Pericardium fibroblast (primary cell): ENCODE measurements around the gene VWA1. TPM values are rescaled to one million over a fixed set of nuclear protein-coding genes. Genes with fewer than 3 reads are reported as not detected.

Experiments used
- total RNA-seq: library from RNA; depleted of rRNA; stranded (reverse); fragments of >200 nt; gene quantifications from 2 replicates; pipeline ENCODE4 v1.2.3, GENCODE V29; 2015

The VWA1 gene, protein sequence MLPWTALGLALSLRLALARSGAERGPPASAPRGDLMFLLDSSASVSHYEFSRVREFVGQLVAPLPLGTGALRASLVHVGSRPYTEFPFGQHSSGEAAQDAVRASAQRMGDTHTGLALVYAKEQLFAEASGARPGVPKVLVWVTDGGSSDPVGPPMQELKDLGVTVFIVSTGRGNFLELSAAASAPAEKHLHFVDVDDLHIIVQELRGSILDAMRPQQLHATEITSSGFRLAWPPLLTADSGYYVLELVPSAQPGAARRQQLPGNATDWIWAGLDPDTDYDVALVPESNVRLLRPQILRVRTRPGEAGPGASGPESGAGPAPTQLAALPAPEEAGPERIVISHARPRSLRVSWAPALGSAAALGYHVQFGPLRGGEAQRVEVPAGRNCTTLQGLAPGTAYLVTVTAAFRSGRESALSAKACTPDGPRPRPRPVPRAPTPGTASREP
- total RNA-seq = 12.3 and 18.0 TPM in 2 replicates

DNA sequence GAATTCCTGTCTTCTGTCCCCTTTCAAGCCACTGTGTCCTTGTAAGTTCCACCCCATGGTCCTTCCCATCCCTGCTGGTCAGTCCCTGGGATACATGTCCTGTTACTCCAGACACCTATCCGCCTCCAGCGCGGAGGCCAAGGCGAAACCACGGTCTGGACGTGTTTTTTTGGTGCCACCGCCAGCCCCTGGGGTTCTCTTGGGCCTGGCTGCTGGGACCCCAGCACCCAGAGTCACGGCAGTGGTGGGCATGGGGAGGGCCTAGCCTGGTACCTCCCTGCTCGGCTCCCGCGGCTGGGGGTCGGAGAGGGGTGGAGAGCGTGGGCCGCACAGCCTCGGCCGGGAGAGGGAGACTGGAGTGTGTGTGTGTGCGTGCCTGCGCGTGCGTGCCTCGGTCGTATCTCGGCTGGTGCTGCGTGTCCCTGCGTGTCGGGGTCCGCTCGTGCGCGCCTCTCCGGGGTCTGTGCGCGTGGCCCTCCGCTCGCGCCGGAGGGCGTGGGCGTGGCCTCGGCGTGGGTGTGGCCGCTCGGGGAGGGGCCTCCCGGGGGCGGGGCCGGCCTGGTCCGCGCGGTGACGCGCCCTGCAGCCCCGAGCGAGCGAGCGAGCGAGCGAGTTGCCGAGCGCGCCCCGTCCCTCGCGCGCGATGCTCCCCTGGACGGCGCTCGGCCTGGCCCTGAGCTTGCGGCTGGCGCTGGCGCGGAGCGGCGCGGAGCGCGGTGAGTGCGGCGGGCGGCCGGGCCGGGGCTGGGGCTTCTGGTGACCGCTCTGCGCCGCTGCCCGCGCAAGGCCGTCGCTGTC, at the start of gene VWA1:
TSS of gene VWA1 (plus strand) at position 585 of the 798 bp plus-strand sequence. CDS start at position 644, 59 bp downstream.

DNA sequence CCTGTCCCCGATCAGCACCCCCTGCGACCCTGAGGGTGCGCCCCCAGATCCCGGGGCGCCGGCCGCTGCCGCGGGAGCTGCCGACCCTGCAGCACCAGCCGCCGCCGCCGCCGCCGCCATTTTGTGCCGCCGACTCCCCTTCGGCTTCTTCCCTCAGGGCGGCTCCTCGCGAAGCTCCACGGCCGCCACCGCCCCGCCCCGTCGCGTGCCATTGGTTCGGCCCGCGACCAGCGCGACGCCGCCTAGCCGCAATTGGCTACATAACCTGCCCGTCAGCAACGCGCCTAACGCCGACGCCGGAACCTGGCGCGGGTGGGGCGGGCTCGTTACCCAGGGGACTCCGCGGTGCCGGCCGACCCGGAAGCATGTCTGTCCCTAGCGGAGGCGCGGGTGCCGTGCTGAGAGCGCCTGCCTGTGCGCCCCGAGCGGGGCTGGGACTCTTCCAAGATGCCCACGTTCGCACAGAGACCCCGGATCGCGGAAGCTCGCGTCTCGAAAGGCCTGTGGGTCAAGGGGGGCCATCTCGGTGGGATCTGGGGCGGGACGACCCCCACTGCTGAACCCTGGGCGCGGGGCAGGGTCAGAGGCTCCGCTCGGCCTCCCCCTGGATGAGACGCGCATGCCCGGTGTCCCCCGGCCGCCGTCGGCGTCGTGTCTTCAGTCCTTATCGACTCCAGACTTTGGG, 36.2 kb upstream of the VWA1 start, which contains the start of gene CCNL2:
TSS of gene CCNL2 (minus strand) at position 149 of the 685 bp plus-strand sequence. CDS start at position 120, 29 bp downstream.

DNA sequence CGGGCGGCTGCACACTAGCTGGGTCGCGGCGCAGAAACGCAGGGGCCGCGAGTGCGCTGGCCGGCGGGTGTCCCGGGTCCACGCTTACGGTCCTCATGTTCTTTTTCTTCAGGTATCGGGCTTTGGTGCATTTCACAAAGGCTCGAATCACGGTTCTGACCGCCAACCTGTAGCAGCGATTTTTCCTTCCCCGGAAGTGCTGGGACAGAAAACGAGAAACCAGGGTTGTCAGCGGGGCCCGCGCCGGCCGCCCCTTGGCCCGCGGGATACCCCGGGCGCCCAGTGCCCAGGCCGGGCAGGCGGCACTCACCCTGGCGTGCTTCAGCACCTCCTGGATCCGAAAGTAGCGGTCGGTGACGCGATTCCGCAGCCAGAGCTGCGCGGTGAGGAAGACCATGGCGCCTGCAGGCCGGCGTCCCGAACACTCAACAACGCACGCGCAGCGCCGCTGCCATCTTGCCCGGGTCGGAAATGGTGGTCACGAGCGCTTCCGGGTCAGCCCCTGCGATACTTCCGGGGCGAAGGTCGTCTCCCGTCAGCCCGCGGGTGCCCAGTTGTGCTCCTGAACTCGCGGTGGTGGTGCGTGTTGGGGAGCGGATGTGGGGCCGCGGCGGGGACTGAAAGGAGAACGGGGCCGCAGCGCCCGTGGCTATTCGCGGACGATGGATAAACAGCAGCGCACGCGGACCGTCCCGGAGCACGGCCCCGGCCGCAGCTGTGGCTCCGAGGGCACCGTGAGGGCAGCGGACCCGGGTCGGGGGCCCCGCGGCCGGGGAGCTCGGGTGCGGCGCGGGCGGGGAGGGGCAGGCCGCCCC, 28.5 kb upstream of the VWA1 start, which contains the start of gene MRPL20:
TSS of gene MRPL20 (minus strand) at position 473 of the 815 bp plus-strand sequence. CDS start at position 397, 76 bp downstream.

DNA sequence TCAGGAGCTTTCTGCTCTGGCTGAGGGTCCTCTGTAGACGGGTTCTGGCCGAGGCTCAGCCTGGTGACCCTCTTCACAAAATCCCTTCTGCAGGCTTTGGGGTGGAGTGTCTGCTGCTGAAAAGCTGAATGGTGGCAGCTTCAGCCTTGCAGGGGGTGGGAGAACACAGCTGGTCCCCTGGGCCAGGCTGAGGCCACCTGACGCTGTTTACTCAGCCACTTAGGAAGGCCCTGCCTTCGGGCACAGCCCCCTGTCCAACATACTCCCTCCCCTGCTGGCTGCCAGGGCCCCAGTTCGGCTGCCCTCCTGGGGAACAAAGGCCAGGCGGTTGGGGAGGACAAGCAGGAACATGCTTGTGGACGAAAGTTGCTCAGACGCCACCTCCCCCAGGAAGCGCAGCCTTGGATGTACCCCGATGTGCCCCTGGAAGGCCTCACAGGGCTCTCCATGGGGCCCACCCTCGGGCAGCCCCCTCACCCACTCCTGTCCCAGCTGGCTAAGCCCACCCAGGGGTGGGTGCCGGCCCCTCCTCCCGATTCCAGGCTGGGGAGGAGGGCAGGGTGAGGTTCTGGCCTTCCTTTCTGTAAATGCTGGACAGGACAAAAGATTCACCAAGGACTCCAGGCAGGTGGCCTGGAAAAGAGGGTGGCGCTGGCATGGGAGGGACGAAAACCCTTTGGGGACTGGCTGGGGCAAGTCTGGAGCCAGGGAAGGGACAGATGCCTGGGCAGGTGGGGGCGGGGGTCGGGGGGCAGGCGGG, 14.2 kb upstream of the VWA1 start, which contains the start of gene ANKRD65:
TSS of gene ANKRD65 (minus strand) at position 130 of the 760 bp plus-strand sequence. CDS start 271 bp downstream, outside the sequence.

DNA sequence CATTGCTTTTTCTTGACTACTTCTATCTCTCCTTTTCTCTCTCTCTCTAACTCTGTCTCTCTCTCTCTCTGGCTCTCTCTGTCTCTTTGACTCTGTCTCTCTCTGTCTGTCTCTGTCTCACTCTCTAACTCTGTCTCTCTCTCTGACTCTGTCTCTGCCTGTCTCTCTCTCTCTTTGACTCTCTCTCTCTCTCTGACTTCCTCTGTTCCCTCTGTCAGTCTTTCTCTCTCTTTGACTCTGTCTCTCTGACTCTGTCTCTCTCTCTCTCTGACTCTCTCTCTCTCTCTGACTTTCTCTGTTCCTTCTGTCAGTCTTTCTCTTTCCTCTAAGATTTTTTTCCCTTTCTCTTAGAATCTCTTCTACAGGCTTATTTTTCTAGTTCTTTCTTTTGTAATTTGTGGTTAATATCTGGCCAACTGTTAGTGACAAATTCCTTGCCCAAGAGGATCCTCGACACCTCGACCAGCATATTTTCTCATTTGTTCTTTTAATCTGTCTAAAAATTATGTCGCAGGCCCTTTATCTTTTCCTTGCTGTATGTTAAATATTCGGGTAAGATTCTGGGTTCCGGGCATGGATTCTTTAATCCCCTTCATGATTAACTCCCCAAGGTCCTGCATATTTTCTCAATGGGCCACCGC, 13.7 kb downstream of the VWA1 start, which contains the start of gene ATAD3C:
TSS of gene ATAD3C (plus strand) at position 591 of the 641 bp plus-strand sequence. CDS start 995 bp downstream, outside the sequence.

DNA sequence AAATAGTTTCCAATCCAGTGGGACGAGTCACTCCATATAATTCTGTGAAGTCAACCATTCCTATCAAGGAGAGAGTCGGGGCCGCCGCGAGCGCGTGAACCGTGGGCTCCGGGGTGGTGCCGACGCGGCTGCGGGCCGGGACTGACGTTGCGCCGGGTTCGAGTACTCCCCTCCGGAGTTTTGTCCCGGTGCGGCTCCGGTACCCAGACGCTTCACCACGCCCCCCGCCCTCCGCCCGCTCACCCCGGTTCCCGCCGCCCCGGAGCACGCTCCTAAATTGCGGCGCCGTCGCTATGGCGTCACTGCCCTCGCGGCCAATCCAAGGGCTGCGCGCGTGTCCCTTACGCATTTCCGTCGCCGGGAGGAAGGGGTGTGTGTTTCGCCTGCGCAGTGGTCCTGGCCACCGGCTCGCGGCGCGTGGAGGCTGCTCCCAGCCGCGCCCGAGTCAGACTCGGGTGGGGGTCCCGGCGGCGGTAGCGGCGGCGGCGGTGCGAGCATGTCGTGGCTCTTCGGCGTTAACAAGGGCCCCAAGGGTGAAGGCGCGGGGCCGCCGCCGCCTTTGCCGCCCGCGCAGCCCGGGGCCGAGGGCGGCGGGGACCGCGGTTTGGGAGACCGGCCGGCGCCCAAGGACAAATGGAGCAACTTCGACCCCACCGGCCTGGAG, 36.0 kb downstream of the VWA1 start, which contains the start of gene ATAD3B:
TSS of gene ATAD3B (plus strand) at position 377 of the 664 bp plus-strand sequence. CDS start at position 497, 120 bp downstream.

Other genes starting within 250 kb of the VWA1 start
- gene TNFRSF18, start 229.1 kb upstream of the VWA1 start, total RNA-seq = not detected in 2 replicates
- gene TNFRSF4, start 221.5 kb upstream of the VWA1 start, total RNA-seq = not detected in 2 replicates
- gene SDF4, start 203.7 kb upstream of the VWA1 start, total RNA-seq = 162 and 228 TPM in 2 replicates
- 34.2 and 34.5 TPM in 2 replicates for gene B3GALT6, start 203.5 kb upstream of the VWA1 start, total RNA-seq
- gene C1QTNF12, start 189.0 kb upstream of the VWA1 start, total RNA-seq = 0.26 and 3.9 TPM in 2 replicates
- 25.6 and 36.6 TPM in 2 replicates for gene UBE2J2, start 161.8 kb upstream of the VWA1 start, total RNA-seq
- gene SCNN1D, start 155.3 kb upstream of the VWA1 start, total RNA-seq = 0.82 and 5.0 TPM in 2 replicates
- 28.4 and 41.5 TPM in 2 replicates for gene ACAP3, start 127.8 kb upstream of the VWA1 start, total RNA-seq
- gene PUSL1, start 127.1 kb upstream of the VWA1 start, total RNA-seq = 36.8 and 39.9 TPM in 2 replicates
- 66.6 and 67.9 TPM in 2 replicates for gene INTS11, start 111.0 kb upstream of the VWA1 start, total RNA-seq
- 28.4 and 40.4 TPM in 2 replicates for gene CPTP, start 110.9 kb upstream of the VWA1 start, total RNA-seq
- gene TAS1R3, start 104.4 kb upstream of the VWA1 start, total RNA-seq = 0.35 TPM in 1 of 2 replicates, not detected in the other
- gene DVL1, start 86.3 kb upstream of the VWA1 start, total RNA-seq = 48.9 and 51.7 TPM in 2 replicates
- 368 and 672 TPM in 2 replicates for gene MXRA8, start 77.1 kb upstream of the VWA1 start, total RNA-seq
- gene AURKAIP1, start 60.5 kb upstream of the VWA1 start, total RNA-seq = 101 and 136 TPM in 2 replicates
- 92.3 and 98.2 TPM in 2 replicates for gene CCNL2, start 36.4 kb upstream of the VWA1 start, total RNA-seq
- 102 and 107 TPM in 2 replicates for gene MRPL20, start 28.4 kb upstream of the VWA1 start, total RNA-seq
- gene ANKRD65, start 14.4 kb upstream of the VWA1 start, total RNA-seq = 0.35 and 2.9 TPM in 2 replicates
- under 0.01 TPM in 1 of 2 replicates, not detected in the other for gene ATAD3C, start 14.0 kb downstream of the VWA1 start, total RNA-seq
- gene ATAD3B, start 36.1 kb downstream of the VWA1 start, total RNA-seq = 8.0 and 27.4 TPM in 2 replicates
- gene ATAD3A, start 76.5 kb downstream of the VWA1 start, total RNA-seq = 23.4 and 27.7 TPM in 2 replicates
- gene TMEM240, start 104.9 kb downstream of the VWA1 start, total RNA-seq = 4.1 and 6.1 TPM in 2 replicates
- gene SSU72, start 139.2 kb downstream of the VWA1 start, total RNA-seq = 134 and 149 TPM in 2 replicates
- 22.8 and 23.8 TPM in 2 replicates for gene FNDC10, start 164.4 kb downstream of the VWA1 start, total RNA-seq
- 57.9 and 64.6 TPM in 2 replicates for gene MIB2, start 179.8 kb downstream of the VWA1 start, total RNA-seq
- gene MMP23B, start 196.5 kb downstream of the VWA1 start, total RNA-seq = 117 and 174 TPM in 2 replicates
- gene CDK11B, start 223.3 kb downstream of the VWA1 start, total RNA-seq = 7.5 and 11.3 TPM in 2 replicates